Ovary (tissue), 3 donors: ENCODE measurements around the gene ABCA10.

Experiments
- POLR2A ChIP-seq: fragments of 450-650 bp; IDR thresholded peaks from one replicate; pipeline ENCODE4 v1.6.1; 2017; ENCODE audit warnings: antibody characterized with exemption, mild to moderate bottlenecking, moderate library complexity
- TF ChIP-seq, protein P1 (sequence below), 3 donors: fragments of 450-650 bp in 2 of 3; fragments of 200-600 bp in 1 of 3; IDR thresholded peaks; one replicate each; pipeline versions ENCODE4 v1.5.1 to v1.8.0; 2016 to 2022; ENCODE audit warnings: antibody characterized with exemption in 3 of 3, mild to moderate bottlenecking in 1 of 3
- donor health status: DM: no; HTN: no; CAD: no.

DNA sequence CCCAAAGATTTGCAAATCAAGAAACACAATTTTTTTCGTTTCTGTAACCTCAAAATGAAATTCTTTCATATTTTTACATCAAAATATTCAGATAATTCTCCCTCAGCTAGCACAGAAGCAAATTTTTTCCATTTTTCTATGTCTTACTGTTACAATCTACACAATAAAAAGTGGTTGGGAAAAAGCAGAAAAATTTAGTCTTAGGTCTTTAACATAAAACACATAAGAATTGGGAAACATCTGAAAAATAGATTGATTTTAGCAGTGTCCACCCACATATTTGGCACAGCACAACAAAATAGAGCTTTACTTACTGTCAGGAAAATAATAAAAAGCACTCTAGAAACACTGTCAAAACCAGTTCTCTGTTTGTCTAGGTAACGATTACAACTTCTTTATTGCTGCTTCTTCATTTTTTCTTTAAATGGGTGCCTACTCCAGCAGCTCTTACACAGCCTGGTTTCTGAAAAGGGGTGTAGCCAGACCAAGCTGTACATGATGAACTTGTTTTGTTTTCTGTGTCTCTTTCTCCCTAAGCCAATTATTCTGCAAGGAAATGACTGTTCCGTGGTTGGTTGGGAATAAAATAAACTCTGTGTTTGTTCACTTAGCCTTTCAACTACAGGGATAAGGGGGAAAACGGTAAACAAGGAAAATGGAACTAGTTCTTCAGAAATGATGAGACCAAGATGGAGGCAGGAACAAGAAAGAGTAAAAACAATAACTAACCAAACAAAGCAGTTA lies 87.0 kb downstream of the ABCA10 start, which contains the start of gene ABCA6:
- TF ChIP-seq, protein P1, sequence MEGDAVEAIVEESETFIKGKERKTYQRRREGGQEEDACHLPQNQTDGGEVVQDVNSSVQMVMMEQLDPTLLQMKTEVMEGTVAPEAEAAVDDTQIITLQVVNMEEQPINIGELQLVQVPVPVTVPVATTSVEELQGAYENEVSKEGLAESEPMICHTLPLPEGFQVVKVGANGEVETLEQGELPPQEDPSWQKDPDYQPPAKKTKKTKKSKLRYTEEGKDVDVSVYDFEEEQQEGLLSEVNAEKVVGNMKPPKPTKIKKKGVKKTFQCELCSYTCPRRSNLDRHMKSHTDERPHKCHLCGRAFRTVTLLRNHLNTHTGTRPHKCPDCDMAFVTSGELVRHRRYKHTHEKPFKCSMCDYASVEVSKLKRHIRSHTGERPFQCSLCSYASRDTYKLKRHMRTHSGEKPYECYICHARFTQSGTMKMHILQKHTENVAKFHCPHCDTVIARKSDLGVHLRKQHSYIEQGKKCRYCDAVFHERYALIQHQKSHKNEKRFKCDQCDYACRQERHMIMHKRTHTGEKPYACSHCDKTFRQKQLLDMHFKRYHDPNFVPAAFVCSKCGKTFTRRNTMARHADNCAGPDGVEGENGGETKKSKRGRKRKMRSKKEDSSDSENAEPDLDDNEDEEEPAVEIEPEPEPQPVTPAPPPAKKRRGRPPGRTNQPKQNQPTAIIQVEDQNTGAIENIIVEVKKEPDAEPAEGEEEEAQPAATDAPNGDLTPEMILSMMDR (IDR thresholded peaks at IDR 0.05) = no peak
- no peak for TF ChIP-seq POLR2A
